ENCODE results near the gene YKT6.

DNA sequence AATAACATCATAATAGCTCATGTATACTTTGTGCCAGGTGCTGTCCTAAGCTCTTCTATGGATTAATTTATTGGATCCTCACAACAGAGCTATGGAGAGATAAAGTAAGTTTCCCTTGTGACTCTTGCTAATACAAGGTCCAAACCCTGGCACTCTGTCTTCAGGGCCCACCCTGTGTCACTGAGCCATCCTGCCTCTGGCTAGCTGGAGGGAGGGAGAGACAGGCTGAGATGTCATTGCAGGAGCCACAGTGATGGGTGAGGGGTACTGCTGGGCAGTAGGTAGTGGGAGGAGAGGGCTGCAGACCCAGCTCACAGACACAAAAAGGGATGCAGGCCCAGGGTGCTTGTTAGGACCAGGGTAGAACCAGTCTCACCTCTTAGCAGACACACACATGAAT, 28.4 kb upstream of the YKT6 start:
- no peak for TF ChIP-seq EZH2 (IDR thresholded peaks at IDR 0.05; ENCODE audit: low read depth)
- TF ChIP-seq, protein P1, sequence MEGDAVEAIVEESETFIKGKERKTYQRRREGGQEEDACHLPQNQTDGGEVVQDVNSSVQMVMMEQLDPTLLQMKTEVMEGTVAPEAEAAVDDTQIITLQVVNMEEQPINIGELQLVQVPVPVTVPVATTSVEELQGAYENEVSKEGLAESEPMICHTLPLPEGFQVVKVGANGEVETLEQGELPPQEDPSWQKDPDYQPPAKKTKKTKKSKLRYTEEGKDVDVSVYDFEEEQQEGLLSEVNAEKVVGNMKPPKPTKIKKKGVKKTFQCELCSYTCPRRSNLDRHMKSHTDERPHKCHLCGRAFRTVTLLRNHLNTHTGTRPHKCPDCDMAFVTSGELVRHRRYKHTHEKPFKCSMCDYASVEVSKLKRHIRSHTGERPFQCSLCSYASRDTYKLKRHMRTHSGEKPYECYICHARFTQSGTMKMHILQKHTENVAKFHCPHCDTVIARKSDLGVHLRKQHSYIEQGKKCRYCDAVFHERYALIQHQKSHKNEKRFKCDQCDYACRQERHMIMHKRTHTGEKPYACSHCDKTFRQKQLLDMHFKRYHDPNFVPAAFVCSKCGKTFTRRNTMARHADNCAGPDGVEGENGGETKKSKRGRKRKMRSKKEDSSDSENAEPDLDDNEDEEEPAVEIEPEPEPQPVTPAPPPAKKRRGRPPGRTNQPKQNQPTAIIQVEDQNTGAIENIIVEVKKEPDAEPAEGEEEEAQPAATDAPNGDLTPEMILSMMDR (conservative IDR thresholded peaks at IDR 0.05): no peak

Measured in PC-9 (cell line).